Panc1 (cell line): ENCODE measurements around the gene PCNT.

Experiments
- POLR2AphosphoS5 ChIP-seq: IDR thresholded peaks from 2 replicates; pipeline ENCODE4 v1.6.1; 2012; ENCODE audit warnings: mild to moderate bottlenecking, low read depth, low read length, moderate library complexity
- SIN3A ChIP-seq: IDR thresholded peaks from 2 replicates; pipeline ENCODE4 v1.6.1; 2012; ENCODE audit warnings: low read depth, mild to moderate bottlenecking, low read length, moderate library complexity, borderline replicate concordance; ENCODE audit not compliant: insufficient read depth
- TF ChIP-seq, protein P1 (sequence below): fragments of 450-650 bp; IDR thresholded peaks from 2 replicates; pipeline ENCODE4 v1.5.1; 2017; ENCODE audit warnings: mild to moderate bottlenecking
- TF ChIP-seq, protein P2 (sequence below), 2 experiments: IDR thresholded peaks; 2 replicates each; pipeline ENCODE4 v1.6.1; 2011 to 2012; ENCODE audit warnings: low read depth in 2 of 2, control low read depth in 1 of 2, low read length in 1 of 2, mild to moderate bottlenecking in 1 of 2, moderate library complexity in 1 of 2; ENCODE audit not compliant: insufficient read depth in 1 of 2

DNA sequence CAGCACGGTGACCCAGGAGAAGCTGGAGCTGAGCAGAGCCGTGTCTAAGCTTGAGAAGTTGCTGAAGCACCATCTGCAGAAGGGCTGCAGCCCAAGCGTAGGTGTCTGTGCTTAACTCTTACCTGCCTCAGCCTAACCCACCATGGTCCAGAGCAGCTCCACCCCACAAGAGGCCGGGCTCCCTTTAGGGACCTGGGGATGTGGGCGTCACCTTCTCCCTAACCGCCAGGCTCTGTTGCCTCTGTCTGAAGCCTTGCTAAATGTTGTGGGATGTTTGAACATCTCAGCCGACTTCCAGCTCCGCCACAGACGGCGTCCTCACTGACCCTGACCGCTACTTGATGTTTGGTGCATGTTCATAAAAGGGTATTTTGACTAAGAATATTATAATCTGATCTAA lies 114.3 kb downstream of the PCNT start:
- TF ChIP-seq, protein P1, sequence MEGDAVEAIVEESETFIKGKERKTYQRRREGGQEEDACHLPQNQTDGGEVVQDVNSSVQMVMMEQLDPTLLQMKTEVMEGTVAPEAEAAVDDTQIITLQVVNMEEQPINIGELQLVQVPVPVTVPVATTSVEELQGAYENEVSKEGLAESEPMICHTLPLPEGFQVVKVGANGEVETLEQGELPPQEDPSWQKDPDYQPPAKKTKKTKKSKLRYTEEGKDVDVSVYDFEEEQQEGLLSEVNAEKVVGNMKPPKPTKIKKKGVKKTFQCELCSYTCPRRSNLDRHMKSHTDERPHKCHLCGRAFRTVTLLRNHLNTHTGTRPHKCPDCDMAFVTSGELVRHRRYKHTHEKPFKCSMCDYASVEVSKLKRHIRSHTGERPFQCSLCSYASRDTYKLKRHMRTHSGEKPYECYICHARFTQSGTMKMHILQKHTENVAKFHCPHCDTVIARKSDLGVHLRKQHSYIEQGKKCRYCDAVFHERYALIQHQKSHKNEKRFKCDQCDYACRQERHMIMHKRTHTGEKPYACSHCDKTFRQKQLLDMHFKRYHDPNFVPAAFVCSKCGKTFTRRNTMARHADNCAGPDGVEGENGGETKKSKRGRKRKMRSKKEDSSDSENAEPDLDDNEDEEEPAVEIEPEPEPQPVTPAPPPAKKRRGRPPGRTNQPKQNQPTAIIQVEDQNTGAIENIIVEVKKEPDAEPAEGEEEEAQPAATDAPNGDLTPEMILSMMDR: no peak
- TF ChIP-seq POLR2AphosphoS5 (no peak), SIN3A (no peak)
- TF ChIP-seq, protein P2, sequence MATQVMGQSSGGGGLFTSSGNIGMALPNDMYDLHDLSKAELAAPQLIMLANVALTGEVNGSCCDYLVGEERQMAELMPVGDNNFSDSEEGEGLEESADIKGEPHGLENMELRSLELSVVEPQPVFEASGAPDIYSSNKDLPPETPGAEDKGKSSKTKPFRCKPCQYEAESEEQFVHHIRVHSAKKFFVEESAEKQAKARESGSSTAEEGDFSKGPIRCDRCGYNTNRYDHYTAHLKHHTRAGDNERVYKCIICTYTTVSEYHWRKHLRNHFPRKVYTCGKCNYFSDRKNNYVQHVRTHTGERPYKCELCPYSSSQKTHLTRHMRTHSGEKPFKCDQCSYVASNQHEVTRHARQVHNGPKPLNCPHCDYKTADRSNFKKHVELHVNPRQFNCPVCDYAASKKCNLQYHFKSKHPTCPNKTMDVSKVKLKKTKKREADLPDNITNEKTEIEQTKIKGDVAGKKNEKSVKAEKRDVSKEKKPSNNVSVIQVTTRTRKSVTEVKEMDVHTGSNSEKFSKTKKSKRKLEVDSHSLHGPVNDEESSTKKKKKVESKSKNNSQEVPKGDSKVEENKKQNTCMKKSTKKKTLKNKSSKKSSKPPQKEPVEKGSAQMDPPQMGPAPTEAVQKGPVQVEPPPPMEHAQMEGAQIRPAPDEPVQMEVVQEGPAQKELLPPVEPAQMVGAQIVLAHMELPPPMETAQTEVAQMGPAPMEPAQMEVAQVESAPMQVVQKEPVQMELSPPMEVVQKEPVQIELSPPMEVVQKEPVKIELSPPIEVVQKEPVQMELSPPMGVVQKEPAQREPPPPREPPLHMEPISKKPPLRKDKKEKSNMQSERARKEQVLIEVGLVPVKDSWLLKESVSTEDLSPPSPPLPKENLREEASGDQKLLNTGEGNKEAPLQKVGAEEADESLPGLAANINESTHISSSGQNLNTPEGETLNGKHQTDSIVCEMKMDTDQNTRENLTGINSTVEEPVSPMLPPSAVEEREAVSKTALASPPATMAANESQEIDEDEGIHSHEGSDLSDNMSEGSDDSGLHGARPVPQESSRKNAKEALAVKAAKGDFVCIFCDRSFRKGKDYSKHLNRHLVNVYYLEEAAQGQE (IDR thresholded peaks at IDR 0.05; ENCODE audit: insufficient read depth in 1 of 2, low read depth in 2 of 2, low read length in 1 of 2): no peak
